ENCODE measurements around the gene SHFL. TPM values are rescaled to one million over a fixed set of nuclear protein-coding genes. Genes with fewer than 3 reads are reported as not detected.

Gene SHFL
- total and polyA plus RNA-seq, 2 of the 8 experiments (the other 6 are each of a cell fraction or from before 2014, with no cell fraction given), result 25.3 to 37.1 TPM

- CTCF ChIA-PET (ENCODE audit: partially characterized antibody), result interaction anchor here (0.7 to 2.5 kb wide), 7 partner anchors 8 to 176 kb away, joined by 3 to 8 read pairs (median 3); partner anchors contain the start of gene EIF3G
- WGBS, 2 experiments (ENCODE audit: extremely low coverage in 1 of 2, insufficient coverage in 1 of 2, insufficient read length in 1 of 2, insufficient replicate concordance in 2 of 2, low coverage in 1 of 2, low lambda C conversion rate in 2 of 2, missing lambda C conversion rate in 1 of 2), result 86% methylated on average over 14 of the region's 14 CpGs; no CpG with 5 or more reads in 1 of the 2 experiments
- no peak overlapping the region for H2BK12ac ChIP-seq (ENCODE audit: low read depth, low read length)
- H3K9me3 ChIP-seq (ENCODE audit: insufficient read depth in 2 of 2, low read depth in 1 of 2, low read length in 1 of 2), result no peaks in the 10 kb centered on the region
- H2BK5ac ChIP-seq (ENCODE audit: low read depth, low read length), result no peak overlapping the region
- peak overlapping the region in 1 of 4 experiments; percentile 95; a peak in 1 of 8 replicates for H3K4me3 ChIP-seq (ENCODE audit: extremely low read depth in 1 of 4, insufficient read depth in 2 of 4, low read depth in 3 of 4, low read length in 4 of 4)
- H3K79me1 ChIP-seq (ENCODE audit: low read depth, low read length), result peaks cover 8% of the 10 kb centered on the region; the same call in 1 of the 2 replicates
- H4K20me1 ChIP-seq (replicated peaks in 1 of 2; ENCODE audit: control insufficient read depth in 1 of 2, insufficient read depth in 2 of 2, low read length in 2 of 2), result peaks cover 5 to 21% of the 10 kb centered on the region in 2 experiments
- no peak overlapping the region for H3K27ac ChIP-seq (ENCODE audit: low read depth, low read length)
- peak overlapping the region; percentile 51; the same call in 1 of the 2 replicates for H4K8ac ChIP-seq (ENCODE audit: extremely low read depth, insufficient read depth, low read length)
- H3K4me2 ChIP-seq (ENCODE audit: insufficient read depth in 1 of 2, low read depth in 2 of 2, low read length in 2 of 2), result peak overlapping the region in 1 of 2 experiments; percentile 89; a peak in 1 of 4 replicates
- no peak overlapping the region for H3K23ac ChIP-seq (ENCODE audit: insufficient read length)
- H3K9ac ChIP-seq (replicated peaks in 1 of 4; ENCODE audit: extremely low read depth in 1 of 4, low read depth in 3 of 4, low read length in 3 of 4), result no peak overlapping the region; a peak in 1 of 7 replicates
- H4K91ac ChIP-seq (replicated peaks; ENCODE audit: insufficient read length, low read length), result no peak overlapping the region
- H3K79me2 ChIP-seq (ENCODE audit: control insufficient read depth in 1 of 2, insufficient read depth in 2 of 2, low read length in 2 of 2), result peaks cover 6 to 25% of the 10 kb centered on the region in 2 experiments; a peak in 3 of 4 replicates
- no peak for FAIRE-seq
- no peak overlapping the region for H4K5ac ChIP-seq (ENCODE audit: insufficient read length, low read depth, low read length)
- no peaks in the 10 kb centered on the region for H3K27me3 ChIP-seq (replicated peaks in 1 of 4; ENCODE audit: control insufficient read depth in 3 of 4, extremely low read depth in 1 of 4, insufficient read depth in 3 of 4, low read length in 3 of 4)
- no peak overlapping the region for H2AK5ac ChIP-seq (ENCODE audit: low read depth, low read length)
- no peak overlapping the region for H2BK20ac ChIP-seq (ENCODE audit: low read length)
- no peak for DNase-seq (ENCODE audit: low read depth in 1 of 2, low spot score in 2 of 2)
- no peak overlapping the region for H2BK15ac ChIP-seq (ENCODE audit: low read length)
- no peak overlapping the region for H2AFZ ChIP-seq (ENCODE audit: low read length)
- H3K4me1 ChIP-seq (replicated peaks in 1 of 4; ENCODE audit: control insufficient read depth in 3 of 4, insufficient read depth in 4 of 4, low read length in 3 of 4), result peaks cover 0 to 4% (median 3%) of the 10 kb centered on the region in 4 experiments; a peak in 5 of 7 replicates
- no peak overlapping the region for H3K18ac ChIP-seq (ENCODE audit: extremely low read depth, low read length)
- H3K14ac ChIP-seq (ENCODE audit: insufficient read length), result no peak overlapping the region
- peaks cover 28 to 44% (median 37%) of the 10 kb centered on the region in 4 experiments for H3K36me3 ChIP-seq (ENCODE audit: control insufficient read depth in 2 of 4, insufficient read depth in 4 of 4, low read length in 3 of 4)
- H3K4ac ChIP-seq (replicated peaks; ENCODE audit: insufficient read length, low read depth, low read length), result no peak overlapping the region
- POLR2A ChIA-PET (ENCODE audit: partially characterized antibody), result interaction anchor here (0.6 to 16.9 kb wide), 10 partner anchors 14 to 276 kb away, joined by 3 to 412 read pairs (median 3); partner anchors contain the start of genes EIF3G and P2RY11
- H2BK120ac ChIP-seq (replicated peaks; ENCODE audit: low read depth, low read length), result no peak overlapping the region
- H3K56ac ChIP-seq (replicated peaks; ENCODE audit: insufficient read length, low read depth, low read length), result no peak overlapping the region
- 0 out of 2 replicates have a peak, but pooled peaks cover 4% of the 10 kb centered on the region for H3K23me2 ChIP-seq (ENCODE audit: low read depth, low read length)
- TF ChIP-seq MAX (IDR thresholded peaks at IDR 0.05) (no peak), TAF1 (IDR thresholded peaks at IDR 0.05; ENCODE audit: low read depth, low read length) (no peak), USF2 (IDR thresholded peaks at IDR 0.05; ENCODE audit: low read length) (no peak), CEBPB (IDR thresholded peaks at IDR 0.05; ENCODE audit: low read depth, low read length) (no peak), SIX5 (IDR thresholded peaks at IDR 0.05; ENCODE audit: low read depth, low read length) (no peak), TAF7 (optimal IDR thresholded peaks at IDR 0.05; ENCODE audit: borderline replicate concordance, low read depth, low read length) (no peak), NANOG (IDR thresholded peaks at IDR 0.05; ENCODE audit: insufficient read depth, low read depth, low read length, poor library complexity, severe bottlenecking) (no peak), TBP (IDR thresholded peaks at IDR 0.05; ENCODE audit: low read depth, low read length) (no peak), KDM4A (IDR thresholded peaks at IDR 0.05; ENCODE audit: low read depth, low read length, severe bottlenecking) (no peak), NRF1 (IDR thresholded peaks at IDR 0.05; ENCODE audit: low read depth, low read length) (no peak), SIN3A (conservative IDR thresholded peaks at IDR 0.05 in 1 of 2, IDR thresholded peaks at IDR 0.05 in 1 of 2; ENCODE audit: low read depth in 1 of 2, low read length in 2 of 2) (no peak)
Measured at GRCh38 chr19:10107817-10108367, 21.8 kb downstream of the SHFL start.
